Activated CD4-positive, alpha-beta T cell treated with anti-CD3 and anti-CD28 coated beads, Interleukin-2, amount 50 U/mL, for 24 hours (primary cell): ENCODE data around the gene GSDME.

ENCODE experiments used
- DNase-seq, 2 donors: peaks; one replicate each; pipeline ENCODE4 v3.0.0-alpha.2; 2020; ENCODE audit warnings: low read depth in 1 of 2, low spot score in 1 of 2

The GSDME gene

DNA sequence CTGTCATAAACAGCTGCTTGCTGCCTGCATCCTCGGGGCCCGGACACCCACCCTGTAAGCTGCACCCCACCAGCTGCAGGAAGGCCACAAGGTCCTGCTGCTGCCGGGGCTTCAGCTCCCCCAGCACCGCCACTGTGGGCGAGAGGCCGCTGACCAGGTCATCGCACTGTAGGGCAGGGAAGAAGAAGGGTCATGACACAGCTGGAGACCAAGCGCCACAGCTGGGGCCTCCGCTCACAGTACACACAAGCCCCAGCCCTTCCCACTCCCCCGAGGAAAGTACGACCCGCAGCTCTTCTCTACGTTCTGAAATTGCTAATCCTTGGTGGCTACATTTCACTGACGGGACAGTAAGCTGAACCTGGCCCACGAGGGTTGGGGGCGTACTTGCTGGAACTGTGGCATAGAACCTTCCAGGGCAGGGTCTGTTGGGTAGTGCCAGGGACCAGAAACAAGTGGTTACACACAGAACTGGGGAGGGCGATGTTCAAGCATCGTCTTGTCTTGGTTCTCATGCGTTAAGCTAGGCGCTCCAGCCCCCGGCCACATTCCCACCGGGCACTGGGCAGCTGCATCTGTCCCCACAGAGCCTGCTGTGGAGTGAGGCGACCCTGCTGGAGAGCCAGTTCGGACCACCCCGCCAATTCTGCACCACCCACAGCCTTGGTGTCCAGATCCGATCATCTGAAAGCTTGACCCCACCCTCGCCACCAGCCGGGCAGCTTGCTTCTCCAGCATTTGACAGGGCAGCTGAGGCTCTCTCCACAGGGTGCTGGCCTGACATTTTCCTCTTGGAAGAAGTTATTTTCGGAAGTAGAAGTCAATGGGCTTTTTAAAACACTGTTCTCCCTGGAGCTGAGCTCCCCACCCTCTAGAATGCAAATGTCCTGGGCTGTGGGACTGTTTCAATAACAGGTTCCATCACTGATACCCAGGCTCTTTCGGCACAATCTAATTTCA is 50.8 kb downstream of the GSDME start:
- DNase-seq = no peak

DNA sequence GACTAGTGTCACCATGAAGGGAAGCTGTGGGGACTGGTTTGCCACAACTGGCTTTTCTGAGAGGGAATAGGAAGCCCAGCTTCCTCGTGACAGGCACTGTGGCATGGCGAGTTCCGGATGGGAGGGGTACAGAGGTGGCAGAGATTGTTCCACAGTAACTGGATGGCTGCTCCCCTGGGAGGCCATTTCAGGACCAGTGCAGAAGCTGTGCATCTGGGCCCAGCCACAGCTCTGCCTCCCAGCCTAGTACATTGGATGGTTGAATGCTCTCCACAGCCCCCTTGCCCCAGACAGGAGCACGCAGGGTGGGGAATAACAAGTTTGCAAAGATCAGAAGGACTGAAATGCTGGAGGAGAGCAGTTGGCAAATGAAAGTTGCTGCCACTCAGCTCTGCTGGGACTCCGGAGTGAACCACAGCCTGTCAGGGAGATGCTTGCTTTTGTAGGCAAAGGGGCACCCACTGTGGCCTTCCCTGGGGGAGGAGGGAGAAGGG is 51.8 kb downstream of the GSDME start:
- DNase-seq = no peak

DNA sequence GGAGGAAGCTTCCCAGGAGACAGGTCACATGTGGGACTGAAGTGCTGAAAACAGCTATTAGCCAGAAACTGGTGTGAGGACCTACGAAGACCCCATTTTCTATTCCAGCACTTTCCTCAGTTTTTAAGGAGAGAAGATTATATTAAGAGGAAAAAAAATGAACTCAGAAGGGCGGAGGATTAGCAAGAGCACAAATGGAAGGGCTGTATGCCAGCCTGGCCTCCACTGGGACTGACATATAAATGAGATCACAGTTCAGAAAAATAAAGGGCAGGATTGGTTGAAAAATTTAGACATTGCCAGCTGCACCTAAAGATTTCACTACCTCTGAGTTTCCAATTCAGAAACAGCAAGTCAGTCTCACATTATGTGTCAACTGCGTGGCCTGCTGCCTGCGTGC is 53.0 kb downstream of the GSDME start:
- no peak for DNase-seq

DNA sequence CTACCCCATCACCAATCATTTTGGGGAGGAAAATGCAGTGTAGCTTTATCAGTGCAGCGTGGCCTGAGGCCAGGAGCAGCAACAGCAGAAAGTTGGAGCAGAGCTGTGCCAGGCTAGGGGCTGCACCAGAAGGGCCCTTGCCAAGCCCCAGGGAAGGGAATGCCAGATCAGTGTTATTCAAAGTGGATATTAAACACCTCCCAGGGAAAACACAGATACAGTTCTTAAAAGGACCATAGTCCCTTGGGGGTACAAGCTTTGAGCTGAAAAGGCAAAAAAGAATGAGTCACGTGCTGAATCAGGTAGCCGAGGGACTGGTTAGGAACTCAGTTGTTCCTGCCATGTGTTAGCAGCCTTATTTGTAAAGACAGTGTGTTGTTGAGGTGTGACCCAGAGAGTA is 54.0 kb downstream of the GSDME start:
- no peak for DNase-seq

DNA sequence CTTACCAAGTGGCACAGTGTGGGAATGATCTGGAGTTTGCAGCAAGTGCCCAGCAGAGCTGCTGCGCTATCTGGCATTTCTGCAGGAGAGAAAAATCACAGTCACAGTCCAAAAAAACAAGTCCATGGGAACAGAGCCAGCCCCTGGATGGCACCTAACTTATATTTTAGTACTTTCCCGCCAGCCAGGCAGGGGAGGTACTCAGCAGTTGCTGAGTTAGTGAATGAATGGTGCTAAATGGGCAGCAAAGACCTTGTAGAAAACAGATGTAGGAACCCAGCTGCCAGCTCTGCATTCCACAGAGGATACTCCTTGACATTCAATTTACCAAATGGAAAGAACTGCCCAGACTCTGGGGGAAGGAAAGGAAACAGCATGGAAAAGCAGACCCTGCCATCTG is 54.5 kb downstream of the GSDME start:
- DNase-seq = no peak

- DNase-seq = no peak
These were observed 55.7 kb downstream of the GSDME start for GRCh38 chr7:24701261-24702235.

GRCh38 chr7:24700521-24701260 is 56.6 kb downstream of the GSDME start:
- DNase-seq = no peak

- DNase-seq = no peak
These were observed 58.6 kb downstream of the GSDME start for GRCh38 chr7:24698531-24699266.

- DNase-seq = no peak
These were observed 59.8 kb downstream of the GSDME start for GRCh38 chr7:24697416-24697815.

DNA sequence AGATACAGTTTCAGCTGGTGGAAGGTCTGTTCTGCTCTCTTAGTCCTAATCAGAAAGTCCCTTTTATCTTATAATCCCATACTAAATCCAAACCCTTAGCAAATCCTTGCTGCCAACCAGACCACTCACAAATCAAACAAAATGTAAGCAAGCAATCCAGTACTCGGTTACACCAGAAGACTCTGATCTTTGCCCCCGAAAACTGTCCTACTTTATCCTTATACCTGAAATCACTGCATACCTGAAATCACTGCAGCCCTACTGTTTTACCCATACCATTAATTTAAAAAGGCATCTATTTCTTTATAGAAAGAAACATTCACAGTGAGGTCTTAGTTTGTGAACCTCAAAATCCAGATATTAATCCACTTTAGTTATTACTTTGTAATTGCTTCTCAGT is 64.7 kb downstream of the GSDME start:
- DNase-seq = no peak

GRCh38 chr7:24690251-24690650 is 67.0 kb downstream of the GSDME start:
- DNase-seq = no peak

DNA sequence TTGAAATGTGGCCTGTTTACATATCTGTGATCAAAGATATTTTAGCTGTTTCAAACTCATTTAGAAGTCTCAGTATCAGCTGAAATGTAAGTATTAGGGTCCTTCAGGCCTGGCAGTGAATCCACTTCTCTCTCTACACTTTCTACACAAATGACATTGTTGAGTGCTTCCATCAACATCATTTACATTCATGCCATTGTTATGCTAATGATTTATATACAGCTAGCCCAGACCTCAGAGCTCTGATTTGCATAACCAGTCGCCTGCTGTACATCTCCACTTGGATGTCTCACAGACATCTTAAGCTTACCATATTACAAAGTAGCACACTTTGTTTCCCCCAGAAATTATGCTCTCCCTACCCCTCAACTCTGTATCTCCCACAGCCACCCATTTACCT is 71.6 kb downstream of the GSDME start:
- no peak for DNase-seq

DNA sequence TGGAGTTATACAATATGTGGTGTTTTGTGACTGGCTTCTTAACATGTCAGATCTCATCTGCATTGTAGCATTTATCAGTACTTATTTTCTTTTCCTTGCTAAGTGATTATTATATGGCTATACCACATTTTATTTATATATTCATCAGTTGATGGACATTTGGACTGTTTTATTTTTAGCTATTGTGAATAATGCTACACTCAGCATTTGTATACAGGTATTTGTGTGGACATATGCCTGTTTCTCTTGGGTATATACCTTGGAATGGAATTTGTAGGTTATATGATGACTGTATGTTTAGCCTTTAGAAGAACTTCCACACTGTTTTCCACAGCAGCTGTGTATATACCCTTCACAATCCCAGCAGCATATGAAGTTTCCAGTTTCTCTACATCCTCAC is 86.5 kb downstream of the GSDME start:
- no peak for DNase-seq

DNA sequence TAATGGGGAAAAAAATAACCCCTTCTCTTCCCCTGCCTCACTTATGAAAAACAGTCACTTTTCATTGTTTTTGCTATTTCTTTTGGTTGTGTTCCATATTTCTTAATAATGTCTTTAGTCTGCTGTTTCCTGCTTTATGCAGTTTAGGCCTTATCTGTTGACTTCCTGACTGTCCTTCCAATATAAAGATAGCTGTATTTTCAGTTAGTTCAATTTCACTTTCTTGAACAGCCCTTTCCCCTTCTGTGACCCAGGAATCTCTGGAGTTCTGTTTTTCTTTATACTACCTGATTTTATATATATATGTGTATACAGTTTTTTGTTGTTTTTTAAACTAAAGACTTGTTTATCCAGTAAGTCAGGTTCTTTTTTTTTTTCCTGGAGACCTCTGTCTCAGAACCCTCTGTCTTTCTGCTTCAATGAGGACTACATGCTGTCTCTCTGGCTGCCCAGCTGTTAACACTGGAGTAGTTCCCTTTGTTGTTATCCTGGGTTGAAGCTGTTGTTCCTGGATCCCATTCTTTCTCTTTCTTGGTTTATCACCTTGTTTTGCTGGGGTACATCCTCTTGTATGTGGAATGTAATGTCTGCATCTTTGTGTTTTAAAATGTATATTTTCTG is 87.2 kb downstream of the GSDME start:
- no peak for DNase-seq

DNA sequence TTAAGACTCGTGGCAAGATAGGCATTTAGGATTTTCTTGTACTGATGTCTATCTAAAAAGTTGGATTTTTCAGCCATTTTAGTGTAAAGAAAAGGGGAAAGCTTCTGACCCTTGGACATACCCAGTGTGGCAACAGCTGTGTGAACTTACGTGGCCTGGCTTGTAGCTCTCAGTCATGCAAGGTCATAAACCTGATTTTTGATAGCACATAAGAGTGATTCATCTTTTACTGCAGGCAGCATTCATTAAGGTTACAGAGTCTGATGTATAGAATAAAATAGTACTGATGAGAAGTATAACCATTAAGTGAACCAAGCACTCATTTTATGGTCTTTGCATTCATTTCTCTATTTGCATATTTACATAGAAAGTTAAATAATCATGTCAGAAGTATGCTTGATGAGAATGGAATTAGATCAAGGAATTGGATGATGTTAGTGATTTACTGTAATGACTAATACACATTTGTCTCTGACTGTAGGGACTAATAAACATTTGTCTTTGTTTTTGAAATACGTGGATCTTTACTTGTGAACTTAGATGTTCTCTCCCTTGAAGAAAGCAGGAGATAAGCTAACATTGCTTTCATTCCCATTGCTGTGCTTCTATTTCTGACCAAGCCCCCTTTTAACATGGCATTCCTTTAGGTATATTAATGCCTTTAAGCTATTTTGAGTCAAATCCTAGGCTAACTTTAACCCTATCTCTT is 88.2 kb downstream of the GSDME start:
- DNase-seq = no peak

DNA sequence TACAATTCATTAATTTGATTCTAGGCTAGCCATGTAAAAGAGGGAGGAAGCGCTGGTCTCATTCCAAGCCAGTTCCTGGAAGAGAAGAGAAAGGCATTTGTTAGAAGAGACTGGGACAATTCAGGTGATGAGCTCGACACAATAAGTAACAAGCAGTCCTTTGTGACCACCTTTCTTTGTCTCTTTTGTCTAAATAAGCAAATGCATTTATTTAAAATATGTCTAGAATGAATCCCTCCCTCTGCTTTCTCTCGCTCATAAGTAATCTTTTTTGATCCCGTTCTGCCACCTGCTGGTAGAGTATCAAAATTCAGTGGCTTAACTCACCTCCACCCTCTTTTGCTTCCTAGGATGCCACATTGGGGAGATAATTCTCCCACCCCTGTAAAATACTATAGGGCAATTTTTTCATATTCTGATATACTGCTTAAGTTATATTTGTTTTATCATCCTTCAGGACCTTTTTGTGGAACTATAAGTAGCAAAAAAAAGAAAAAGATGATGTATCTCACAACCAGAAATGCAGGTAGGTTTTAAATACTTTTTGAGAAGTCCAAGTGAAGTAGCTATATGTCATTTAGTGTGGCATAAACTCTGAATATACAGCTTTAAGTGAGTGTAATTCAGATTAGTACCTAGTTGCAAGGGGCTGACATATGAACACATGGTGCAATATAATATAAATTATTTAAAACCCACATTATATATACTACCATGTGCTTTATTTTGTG is 91.5 kb downstream of the GSDME start:
- DNase-seq = peak in 1 of 2 donors; percentile 36

GRCh38 chr7:24660546-24660945 is 96.7 kb downstream of the GSDME start:
- DNase-seq = no peak

DNA sequence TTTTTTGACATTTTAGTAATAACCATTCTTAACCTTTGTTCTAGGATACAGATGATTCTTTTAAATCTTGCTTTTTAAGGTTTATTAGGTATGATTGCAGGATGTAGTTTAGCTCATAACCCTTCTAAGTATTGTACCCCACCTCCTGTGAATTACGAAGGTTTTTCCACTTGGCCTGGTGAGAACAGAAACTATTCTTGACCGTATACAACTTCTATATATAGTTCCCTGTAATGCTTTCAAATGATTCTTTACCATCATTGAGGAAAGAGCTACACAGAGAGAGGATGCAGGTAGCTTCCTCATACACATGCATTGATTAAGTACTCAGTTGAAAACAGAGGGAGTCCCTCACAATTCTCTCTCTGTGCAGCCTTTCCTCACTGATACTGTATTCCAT is 97.8 kb downstream of the GSDME start:
- no peak for DNase-seq

- DNase-seq = no peak
These were observed 99.3 kb downstream of the GSDME start for GRCh38 chr7:24657980-24658379.
